Lung (tissue), 12 donors: ENCODE data around the gene CYS1. TPM values are rescaled to one million over a fixed set of nuclear protein-coding genes. Genes with fewer than 3 reads are reported as not detected.
"Not testable (repeated sequence)": the region's sequence is repeated elsewhere in the genome, so short reads cannot be mapped to it uniquely, and the experiment has no call there.

ENCODE experiments used
- ATAC-seq: fragments of 200-7000 bp; cut with Tn5 transposase; one replicate; pipeline ENCODE4 v1.9.1; 2020; ENCODE audit warnings: moderate number of reproducible peaks; ENCODE audit not compliant: insufficient read depth, low FRiP score
- DNase-seq, 3 donors: peaks; one replicate each; pipeline ENCODE4 v3.0.0-alpha.2; 2013 to 2017
- H3K27ac ChIP-seq, 2 donors: one replicate each; pipeline ENCODE4 v1.5.1; 2013; ENCODE audit warnings: mild to moderate bottlenecking in 2 of 2, moderate library complexity in 2 of 2, control low read depth in 1 of 2, inconsistent platforms in 1 of 2, low read depth in 1 of 2, low read length in 1 of 2
- H3K27me3 ChIP-seq, 3 donors: one replicate each; pipeline ENCODE4 v1.5.1; 2013; ENCODE audit warnings: low read length in 2 of 3; ENCODE audit not compliant: control insufficient read depth in 3 of 3, insufficient read depth in 3 of 3
- H3K36me3 ChIP-seq, 4 donors: one replicate each; pipeline ENCODE4 v1.5.1; 2013; ENCODE audit warnings: low read length in 4 of 4, mild to moderate bottlenecking in 1 of 4, moderate library complexity in 1 of 4; ENCODE audit not compliant: control insufficient read depth in 4 of 4, insufficient read depth in 4 of 4
- H3K4me1 ChIP-seq, 5 donors: one replicate each; pipeline ENCODE4 v1.5.1; 2013; ENCODE audit warnings: low read length in 5 of 5, mild to moderate bottlenecking in 2 of 5, moderate library complexity in 1 of 5; ENCODE audit not compliant: control insufficient read depth in 5 of 5, insufficient read depth in 5 of 5
- H3K4me3 ChIP-seq: one replicate; pipeline ENCODE4 v1.5.1; 2013; ENCODE audit warnings: mild to moderate bottlenecking, control low read depth, moderate library complexity
- H3K9ac ChIP-seq, 2 donors: one replicate each; pipeline ENCODE4 v1.5.1; 2013; ENCODE audit warnings: low read length in 2 of 2, control low read depth in 1 of 2; ENCODE audit not compliant: insufficient read depth in 1 of 2
- H3K9me3 ChIP-seq, 4 donors: one replicate each; pipeline ENCODE4 v1.5.1; 2013; ENCODE audit warnings: low read length in 3 of 4, mild to moderate bottlenecking in 1 of 4, moderate library complexity in 1 of 4; ENCODE audit not compliant: control insufficient read depth in 4 of 4, insufficient read depth in 3 of 4
- CTCF ChIP-seq: IDR thresholded peaks from 2 replicates; pipeline ENCODE4 v1.5.1; 2012; ENCODE audit warnings: mild to moderate bottlenecking; ENCODE audit errors: control extremely low read depth, extremely low read depth
- WGBS, 2 donors: extraction: QIAGEN DNeasy Blood & Tissue Kit; methylation state at CpG; one replicate each; pipeline ENCODE4 v1.1.7; 2013; 5-methylcytosine and 5-hydroxymethylcytosine counted together
- polyA plus RNA-seq, 2 donors: library from polyadenylated mRNA; stranded (reverse); fragments of 200-250 nt; gene quantifications; one replicate each; pipeline ENCODE4 v1.2.1, GENCODE V29; 2013
- total RNA-seq, 2 donors: library from RNA; depleted of rRNA in 1 of 2; stranded (reverse); fragments of >200 nt in 1 of 2; gene quantifications; one replicate each; pipeline ENCODE4 v1.2.1, GENCODE V29; 2014 to 2021
- donor health status: control.
- donor health status: control.
- donor health status: Bipolar disorder and iron deficiency.
- donor health status: healthy.
- donor health status: DM: yes; HTN: yes; CAD: no.

Gene CYS1
- total and polyA plus RNA-seq, 4 donors = 0.35 to 5.1 (median 1.0) TPM

GRCh38 chr2:10032746-10033105 lies 47.5 kb downstream of the CYS1 start:
- TF ChIP-seq CTCF = no peak
- Histone ChIP-seq H3K27ac (no peak overlapping the region), H3K27me3 (no peaks in the 10 kb centered on the region), H3K4me3 (no peak overlapping the region), H3K9me3 (no peaks in the 10 kb centered on the region), H3K36me3 (no peaks in the 10 kb centered on the region), H3K4me1 (peaks cover 0 to 30% (median 15%) of the 10 kb centered on the region in 5 donors), H3K9ac (no peak overlapping the region)
- WGBS, 2 donors = 94 to 95% methylated on average over 7 of the region's 7 CpGs
- ATAC-seq = no peak
- no peak for DNase-seq

DNA sequence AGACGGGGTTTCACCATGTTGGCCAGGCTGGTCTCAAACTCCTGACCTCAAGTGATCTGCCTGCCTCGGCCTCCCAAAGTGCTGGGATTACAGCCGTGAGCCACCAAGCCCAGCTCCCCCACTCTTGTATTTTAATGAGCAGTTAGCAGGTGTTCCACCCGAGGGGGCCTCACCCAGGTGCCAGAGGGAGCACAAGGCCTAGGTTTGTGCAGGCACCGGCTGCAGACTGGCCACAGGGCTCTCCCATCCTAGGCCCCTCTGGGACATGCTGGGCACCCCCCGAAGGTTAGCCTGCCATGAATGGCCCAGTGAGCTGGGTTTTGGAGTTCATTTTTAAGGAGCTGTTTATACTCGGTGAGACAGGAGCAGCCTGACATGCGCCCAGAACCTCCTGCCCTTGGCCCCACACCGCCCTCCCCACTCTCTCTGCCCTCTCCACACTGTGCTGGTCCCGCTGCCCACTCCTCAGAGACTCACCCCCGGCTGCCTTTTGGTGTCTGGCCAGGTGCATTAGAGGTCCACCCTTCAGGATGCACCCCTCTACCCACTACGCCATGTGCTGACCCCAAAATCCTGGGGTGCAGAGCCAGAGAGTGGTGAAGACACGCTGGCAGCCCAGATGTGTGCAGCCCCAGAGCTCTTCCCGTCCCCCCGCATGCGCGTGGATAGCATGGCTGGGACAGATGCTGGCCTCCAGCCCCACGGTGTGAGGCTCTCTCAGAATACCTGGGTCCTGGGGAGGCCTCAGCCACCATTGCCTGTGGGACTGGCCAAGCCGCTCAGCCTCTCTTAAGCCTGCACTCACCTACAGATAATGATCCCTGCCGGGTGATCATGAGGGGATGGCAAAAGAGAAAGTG lies 48.1 kb downstream of the CYS1 start:
- no peak overlapping the region for H3K9ac ChIP-seq
- no peak overlapping the region for H3K27ac ChIP-seq
- no peaks in the 10 kb centered on the region for H3K27me3 ChIP-seq
- TF ChIP-seq CTCF = no peak
- no peaks in the 10 kb centered on the region for H3K9me3 ChIP-seq
- 94 to 97% methylated on average over 20 of the region's 20 CpGs for WGBS, 2 donors
- no peaks in the 10 kb centered on the region for H3K36me3 ChIP-seq
- ATAC-seq = no peak
- no peak for DNase-seq
- no peak overlapping the region for H3K4me3 ChIP-seq
- H3K4me1 ChIP-seq = peaks cover 0 to 26% (median 15%) of the 10 kb centered on the region in 5 donors

DNA sequence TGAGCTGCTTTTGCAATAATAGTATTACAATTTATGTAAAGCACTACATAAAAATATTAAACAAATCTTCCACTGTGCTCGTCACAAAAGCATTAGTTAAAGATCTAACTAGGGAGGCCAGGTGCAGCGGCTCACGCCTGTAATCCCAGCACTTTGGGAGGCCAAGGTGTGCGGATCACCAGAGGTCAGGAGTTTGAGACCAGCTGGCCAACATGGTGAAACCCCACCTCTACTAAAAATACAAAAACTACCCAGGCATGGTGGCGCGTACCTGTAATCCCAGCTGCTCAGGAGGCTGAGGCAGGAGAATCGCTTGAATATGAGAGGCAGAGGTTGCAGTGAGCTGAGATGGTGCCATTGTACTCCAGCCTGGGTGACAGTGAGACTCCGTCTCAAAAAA lies 49.4 kb downstream of the CYS1 start:
- H3K4me3 ChIP-seq, H3K9me3 ChIP-seq, H3K27me3 ChIP-seq, DNase-seq, H3K27ac ChIP-seq, H3K36me3 ChIP-seq, ATAC-seq, H3K9ac ChIP-seq: not testable (repeated sequence)
- peaks cover 0 to 16% (median 9%) of the 10 kb centered on the region in 5 donors for H3K4me1 ChIP-seq
- WGBS, 2 donors = 91 to 95% methylated on average over 8 of the region's 8 CpGs

DNA sequence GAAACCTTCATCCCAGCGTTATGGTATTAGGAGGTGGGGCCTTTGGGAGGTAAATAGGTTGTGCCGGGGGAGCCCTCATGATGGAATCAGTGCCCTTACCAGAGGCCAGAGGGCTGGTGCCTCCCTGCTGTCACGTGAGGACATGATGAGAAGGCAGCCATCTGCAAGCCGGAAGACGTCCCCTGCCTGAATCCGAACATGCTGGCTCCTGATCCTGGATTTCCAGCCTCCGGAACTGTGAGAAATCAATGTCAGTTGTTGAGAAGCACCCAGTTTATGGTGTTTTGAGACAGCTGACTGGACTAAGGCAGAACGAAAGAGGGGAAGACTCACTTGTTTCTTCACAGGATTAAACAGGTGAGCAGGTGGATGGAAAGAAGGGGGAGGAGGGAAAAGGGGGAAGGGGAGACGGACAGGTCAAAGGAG lies 49.9 kb downstream of the CYS1 start:
- Histone ChIP-seq H3K4me3 (no peak overlapping the region), H3K9ac (no peak overlapping the region), H3K36me3 (no peaks in the 10 kb centered on the region), H3K27me3 (no peaks in the 10 kb centered on the region), H3K9me3 (no peaks in the 10 kb centered on the region), H3K27ac (peak overlapping the region in 1 of 2 donors; percentile 78), H3K4me1 (peaks cover 0 to 13% (median 9%) of the 10 kb centered on the region in 5 donors)
- ATAC-seq (no peak), DNase-seq (peak in 1 of 3 donors; percentile 37)
- WGBS, 2 donors = 62 to 73% methylated on average over 9 of the region's 9 CpGs
- no peak for TF ChIP-seq CTCF
